Uterus (tissue), 2 donors: ENCODE measurements around the gene ZNF385C.

Experiments used
- POLR2A ChIP-seq, 2 donors: fragments of 450-650 bp; IDR thresholded peaks; one replicate each; pipeline ENCODE4 v1.6.1; 2016; ENCODE audit warnings: antibody characterized with exemption in 2 of 2, mild to moderate bottlenecking in 1 of 2, moderate library complexity in 1 of 2
- TF ChIP-seq, protein P1 (sequence below), 4 experiments: fragments of 200-600 bp in 2 of 4; fragments of 450-650 bp in 2 of 4; sonication (generic) in 2 of 4; IDR thresholded peaks; one replicate each; pipeline ENCODE4 v1.5.1; 2016 to 2019; ENCODE audit warnings: antibody characterized with exemption in 4 of 4, mild to moderate bottlenecking in 2 of 4, moderate library complexity in 1 of 4

DNA sequence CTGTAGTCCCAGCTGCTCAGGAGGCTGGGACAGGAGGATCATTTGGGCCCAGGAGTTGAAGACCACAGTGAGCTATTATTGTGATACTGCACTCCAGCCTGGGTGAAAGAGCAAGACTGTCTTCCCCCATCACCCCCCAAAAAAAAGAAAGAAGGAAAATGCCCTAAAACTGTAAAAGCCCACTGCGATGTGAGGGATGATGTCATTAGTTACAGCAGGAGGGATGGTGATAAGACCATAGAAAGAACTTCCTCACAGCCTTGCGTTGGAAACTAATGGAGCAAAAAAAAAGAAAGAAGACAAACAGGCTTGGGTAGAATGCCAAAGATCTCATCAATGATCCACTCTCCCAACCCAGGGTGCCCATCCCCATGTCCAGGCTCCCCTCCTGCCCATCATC lies 18.7 kb downstream of the ZNF385C start:
- TF ChIP-seq, protein P1, sequence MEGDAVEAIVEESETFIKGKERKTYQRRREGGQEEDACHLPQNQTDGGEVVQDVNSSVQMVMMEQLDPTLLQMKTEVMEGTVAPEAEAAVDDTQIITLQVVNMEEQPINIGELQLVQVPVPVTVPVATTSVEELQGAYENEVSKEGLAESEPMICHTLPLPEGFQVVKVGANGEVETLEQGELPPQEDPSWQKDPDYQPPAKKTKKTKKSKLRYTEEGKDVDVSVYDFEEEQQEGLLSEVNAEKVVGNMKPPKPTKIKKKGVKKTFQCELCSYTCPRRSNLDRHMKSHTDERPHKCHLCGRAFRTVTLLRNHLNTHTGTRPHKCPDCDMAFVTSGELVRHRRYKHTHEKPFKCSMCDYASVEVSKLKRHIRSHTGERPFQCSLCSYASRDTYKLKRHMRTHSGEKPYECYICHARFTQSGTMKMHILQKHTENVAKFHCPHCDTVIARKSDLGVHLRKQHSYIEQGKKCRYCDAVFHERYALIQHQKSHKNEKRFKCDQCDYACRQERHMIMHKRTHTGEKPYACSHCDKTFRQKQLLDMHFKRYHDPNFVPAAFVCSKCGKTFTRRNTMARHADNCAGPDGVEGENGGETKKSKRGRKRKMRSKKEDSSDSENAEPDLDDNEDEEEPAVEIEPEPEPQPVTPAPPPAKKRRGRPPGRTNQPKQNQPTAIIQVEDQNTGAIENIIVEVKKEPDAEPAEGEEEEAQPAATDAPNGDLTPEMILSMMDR (IDR thresholded peaks at IDR 0.05), result no peak
- no peak for TF ChIP-seq POLR2A (IDR thresholded peaks at IDR 0.05)
